NCI-H748 (cell line): Measurements from ENCODE around the gene NPEPL1.

Experiments
- DNase-seq: peaks from one replicate; lab custom pipeline; 2025; ENCODE audit not compliant: unreplicated experiment; lab: John Stamatoyannopoulos, UW

The NPEPL1 gene

GRCh38 chr20:58657986-58658385, 34.6 kb upstream of the NPEPL1 start:
- DNase-seq, result no peak

- DNase-seq, result no peak
Observed at GRCh38 chr20:58658760-58659159, 33.8 kb upstream of the NPEPL1 start.

DNA sequence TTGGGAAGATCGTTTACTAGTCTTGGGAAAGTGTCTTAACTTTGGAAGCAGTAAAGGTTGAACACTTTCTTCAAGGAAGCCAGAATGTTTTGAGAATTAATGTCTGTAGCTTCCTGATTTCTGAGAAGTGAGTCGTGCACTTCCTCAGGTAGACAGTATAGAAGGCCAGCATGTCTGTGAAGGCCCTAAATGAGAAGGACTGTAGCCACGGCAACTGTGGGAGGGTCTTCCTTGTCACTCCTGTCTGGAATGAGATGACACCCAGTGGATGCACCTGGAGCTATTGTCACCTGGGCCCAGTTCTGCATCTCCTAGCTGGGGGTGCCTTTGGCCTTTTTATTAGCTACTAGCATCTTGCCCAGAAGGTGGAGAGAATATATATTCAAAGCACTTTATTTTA, 32.8 kb upstream of the NPEPL1 start:
- peak; percentile 46 for DNase-seq

- no peak for DNase-seq
Observed at GRCh38 chr20:58660855-58661597, 31.6 kb upstream of the NPEPL1 start.

GRCh38 chr20:58661598-58662473, 30.8 kb upstream of the NPEPL1 start:
- no peak for DNase-seq

DNA sequence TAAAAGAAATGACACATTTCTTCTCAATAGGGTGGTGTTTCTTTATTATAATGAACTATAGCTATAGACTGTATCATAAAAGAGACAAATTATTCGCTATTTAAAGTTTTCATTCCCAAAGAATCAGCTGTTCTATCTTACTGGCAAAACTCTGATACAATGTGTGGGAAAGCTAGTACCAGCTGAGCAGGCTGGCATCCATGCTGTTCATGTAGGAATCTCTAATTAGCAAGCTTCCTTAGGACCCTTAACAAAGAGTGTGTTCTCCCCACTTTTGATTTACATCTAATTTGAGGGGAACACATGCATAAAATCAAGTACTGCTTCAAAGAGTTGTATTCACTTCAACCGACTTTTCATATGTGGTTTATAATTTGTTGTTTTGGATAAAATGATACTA, 28.3 kb upstream of the NPEPL1 start:
- DNase-seq, result no peak

- no peak for DNase-seq
Observed at GRCh38 chr20:58664883-58665282, 27.7 kb upstream of the NPEPL1 start.

GRCh38 chr20:58665606-58666005, 27.0 kb upstream of the NPEPL1 start:
- DNase-seq, result no peak

DNA sequence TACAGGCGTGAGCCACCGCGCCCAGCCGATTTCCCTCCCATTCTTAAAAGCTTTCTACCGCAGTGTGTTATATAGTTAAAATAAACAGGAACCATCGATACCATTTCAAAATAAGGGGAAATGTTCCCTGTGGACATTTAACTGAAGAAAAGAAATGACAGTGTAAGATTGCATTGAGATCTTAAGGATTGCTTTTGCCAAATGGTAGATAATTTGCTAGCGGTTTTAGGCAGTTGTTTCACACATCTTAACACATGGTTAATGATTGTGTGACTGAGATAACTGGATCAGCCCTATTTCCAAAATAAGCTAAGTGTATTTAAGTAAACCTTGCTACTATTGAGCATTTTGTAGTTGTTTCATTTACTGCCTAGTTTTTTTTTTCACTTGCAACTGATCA, 25.9 kb upstream of the NPEPL1 start:
- DNase-seq, result no peak

GRCh38 chr20:58667975-58668374, 24.6 kb upstream of the NPEPL1 start:
- no peak for DNase-seq

GRCh38 chr20:58668901-58669286, 23.7 kb upstream of the NPEPL1 start:
- DNase-seq, result no peak

- DNase-seq, result no peak
Observed at GRCh38 chr20:58669287-58670006, 23.2 kb upstream of the NPEPL1 start.

- DNase-seq, result no peak
Observed at GRCh38 chr20:58670102-58670501, 22.5 kb upstream of the NPEPL1 start.

DNA sequence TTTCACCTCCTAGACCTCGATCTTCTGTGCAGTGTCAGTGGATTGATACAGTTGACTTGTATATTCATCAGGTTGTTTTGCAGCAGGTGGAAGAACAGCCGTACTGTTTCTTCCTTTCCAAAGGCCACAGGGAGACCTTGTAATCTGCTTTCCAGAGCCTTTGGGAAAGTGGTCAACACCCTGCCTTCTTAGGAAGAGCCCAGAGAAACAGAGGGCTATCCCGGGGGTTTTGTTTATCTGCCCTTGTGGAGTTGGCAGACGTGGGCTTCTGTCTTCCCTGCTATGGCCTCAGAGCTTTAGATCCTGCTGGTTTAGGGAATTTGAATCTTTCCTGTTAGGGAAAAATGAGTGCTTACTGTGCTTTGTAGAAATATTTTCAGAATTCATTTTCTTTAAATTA, 21.9 kb upstream of the NPEPL1 start:
- DNase-seq, result no peak

GRCh38 chr20:58673119-58673518, 19.5 kb upstream of the NPEPL1 start:
- no peak for DNase-seq

- DNase-seq, result no peak
Observed at GRCh38 chr20:58675146-58675584, 17.4 kb upstream of the NPEPL1 start.

DNA sequence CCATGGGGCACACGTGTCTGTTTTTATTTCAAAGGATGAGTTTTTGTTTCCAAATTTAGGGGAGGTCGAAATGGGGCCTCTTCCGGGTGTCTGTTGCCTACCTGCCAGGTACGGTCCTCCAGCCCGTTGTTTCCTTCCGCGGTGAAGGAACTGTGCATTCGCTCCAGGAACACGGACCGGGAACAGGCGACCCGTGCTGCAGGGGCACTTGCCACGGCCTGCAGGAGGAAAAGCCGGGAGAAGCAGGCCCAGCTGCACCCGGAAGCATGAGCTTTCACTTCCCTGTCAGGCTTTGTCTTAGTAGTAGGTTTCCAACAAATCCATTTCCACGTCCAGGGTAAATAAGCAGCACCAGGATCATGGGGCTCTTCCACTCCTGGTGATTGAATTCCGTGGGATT, 17.0 kb upstream of the NPEPL1 start:
- no peak for DNase-seq

DNA sequence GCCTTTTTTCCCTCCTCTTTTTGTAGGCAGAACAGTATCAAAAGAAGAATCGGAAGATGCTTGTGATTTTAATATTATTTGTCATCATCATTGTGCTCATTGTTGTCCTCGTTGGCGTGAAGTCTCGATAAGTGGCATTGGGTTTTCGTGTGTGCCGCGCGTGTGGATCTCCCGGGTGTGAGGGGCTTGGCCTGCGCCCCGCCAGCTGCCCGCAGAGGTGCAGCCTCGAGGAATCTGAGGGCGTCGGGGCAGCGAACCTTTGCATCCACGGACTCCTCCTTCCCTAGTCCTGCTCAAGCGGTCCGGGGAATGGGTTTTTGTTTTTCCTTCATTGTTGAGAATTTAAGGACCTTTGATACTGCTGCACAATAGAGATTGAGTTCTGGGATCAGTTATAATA, 16.4 kb upstream of the NPEPL1 start:
- DNase-seq, result no peak

GRCh38 chr20:58677079-58677604, 15.5 kb upstream of the NPEPL1 start:
- peak; percentile 49 for DNase-seq

DNA sequence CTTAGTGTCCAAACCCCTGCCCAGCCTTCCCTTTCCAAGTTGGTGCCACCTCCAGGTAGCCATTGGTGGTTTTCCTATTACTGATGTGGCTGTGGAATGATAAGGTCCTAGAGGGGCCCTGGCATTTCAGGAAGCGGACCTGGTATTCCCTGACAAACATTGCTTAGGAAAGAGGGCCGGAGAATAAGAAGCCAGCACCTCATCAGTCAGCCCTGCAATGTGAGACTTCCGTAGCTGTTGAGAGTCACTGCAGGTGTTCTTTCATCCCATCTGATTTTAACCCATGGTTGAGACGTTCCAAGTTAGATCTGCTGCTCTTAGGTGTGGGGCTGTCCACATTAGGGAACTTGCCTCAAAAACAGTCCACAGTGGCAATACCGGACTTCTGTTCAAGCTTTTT, 14.8 kb upstream of the NPEPL1 start:
- no peak for DNase-seq

DNA sequence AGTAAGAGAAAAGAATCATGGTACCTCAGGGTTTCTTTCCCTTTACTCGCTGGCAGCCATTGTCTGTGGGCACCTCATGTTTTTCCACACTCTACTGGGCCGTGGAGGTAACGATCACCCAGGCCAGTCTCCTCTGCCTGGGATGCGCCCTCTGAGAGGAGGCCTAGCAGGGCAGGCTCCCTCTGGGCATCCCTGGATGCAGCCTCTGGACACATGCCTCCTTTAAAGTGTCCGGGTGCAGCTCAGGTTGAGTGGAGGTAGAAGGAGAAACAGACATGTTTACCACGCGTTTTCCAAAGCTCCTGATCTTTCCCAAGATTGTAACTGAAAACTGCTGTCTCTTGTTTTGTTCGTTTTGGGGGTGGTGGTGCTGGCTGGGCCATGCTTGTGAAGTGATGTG, 13.8 kb upstream of the NPEPL1 start:
- DNase-seq, result no peak
